GM18861 (cell line): ENCODE data around the gene HM13.
"Not testable (repeated sequence)": the region's sequence is repeated elsewhere in the genome, so short reads cannot be mapped to it uniquely, and the experiment has no call there.

Experiments
- ATAC-seq: cut with Tn5 transposase; IDR thresholded peaks from one replicate; pipeline ENCODE4 v1.9.1; 2021; ENCODE audit not compliant: unreplicated experiment

HM13 gene

DNA sequence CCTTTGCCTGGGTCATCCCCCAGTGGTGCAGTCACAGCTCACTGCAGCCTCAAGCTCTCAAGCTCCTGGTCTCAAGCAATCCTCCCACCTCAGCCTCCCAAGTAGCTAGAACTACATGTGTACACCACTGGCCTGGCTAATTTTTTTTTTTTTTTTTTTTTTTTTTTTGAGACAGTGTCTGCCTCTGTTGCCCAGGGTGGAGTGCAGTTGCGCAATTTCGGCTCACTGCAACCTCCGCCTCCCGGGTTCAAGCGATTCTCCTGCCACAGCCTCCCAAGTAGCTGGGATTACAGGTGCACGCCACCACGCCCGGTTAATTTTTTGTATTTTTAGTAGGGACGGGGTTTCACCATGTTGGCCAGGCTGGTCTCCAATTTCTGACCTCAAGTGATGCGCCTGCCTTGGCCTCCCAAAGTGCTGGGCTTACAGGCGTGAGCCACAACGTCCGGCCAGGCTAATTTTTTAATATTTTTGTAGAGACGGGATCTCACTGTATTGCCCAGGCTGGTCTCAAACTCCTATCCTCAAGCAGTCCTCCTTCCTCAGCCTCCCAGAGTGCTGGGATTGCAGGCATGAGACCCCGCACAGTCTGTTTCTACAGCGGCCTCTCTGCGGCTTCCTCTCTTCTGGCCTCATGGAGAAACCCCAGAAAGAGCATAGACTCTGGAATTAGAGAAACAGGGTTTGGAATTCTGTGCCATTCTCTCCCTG, 65.9 kb downstream of the HM13 start:
- ATAC-seq: not testable (repeated sequence)

DNA sequence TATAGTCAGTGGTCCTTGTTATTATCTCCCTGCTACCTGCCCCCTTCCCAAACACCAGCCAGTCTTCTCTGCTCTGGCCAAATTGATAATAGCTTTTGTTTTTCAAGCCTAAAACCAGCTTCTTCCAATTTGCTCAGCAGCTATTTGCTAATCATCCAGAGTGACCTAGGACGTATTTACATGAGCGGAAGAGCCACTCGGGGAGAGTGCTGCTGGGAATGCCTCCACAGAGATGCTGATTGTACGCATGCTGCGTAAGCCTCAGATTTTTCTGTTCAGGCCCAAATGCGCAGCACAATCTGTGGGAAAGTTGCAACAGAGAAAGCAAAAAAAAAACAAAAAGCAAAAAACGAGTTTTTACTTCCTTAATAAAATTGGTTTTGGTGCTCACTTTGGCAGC, 66.5 kb downstream of the HM13 start:
- no peak for ATAC-seq

DNA sequence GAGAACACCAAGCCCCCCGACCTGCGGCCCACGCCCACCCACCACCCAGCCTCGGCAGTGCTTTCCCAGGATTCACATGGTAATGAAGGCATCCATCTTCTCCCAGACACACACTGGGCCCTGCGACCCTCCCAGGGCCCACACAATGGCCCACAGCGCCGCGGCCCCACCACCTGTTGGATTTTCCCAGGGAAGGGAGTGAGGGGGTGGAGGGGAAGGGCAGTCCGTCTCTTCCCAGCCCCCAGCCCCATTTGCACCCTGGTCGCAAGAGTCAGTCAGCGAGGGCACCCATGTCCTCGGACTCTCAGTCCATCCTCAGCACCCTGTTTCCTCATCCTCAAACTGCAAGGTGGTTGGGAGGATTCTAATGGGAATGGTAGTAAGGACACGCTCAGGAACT, 67.1 kb downstream of the HM13 start:
- no peak for ATAC-seq

DNA sequence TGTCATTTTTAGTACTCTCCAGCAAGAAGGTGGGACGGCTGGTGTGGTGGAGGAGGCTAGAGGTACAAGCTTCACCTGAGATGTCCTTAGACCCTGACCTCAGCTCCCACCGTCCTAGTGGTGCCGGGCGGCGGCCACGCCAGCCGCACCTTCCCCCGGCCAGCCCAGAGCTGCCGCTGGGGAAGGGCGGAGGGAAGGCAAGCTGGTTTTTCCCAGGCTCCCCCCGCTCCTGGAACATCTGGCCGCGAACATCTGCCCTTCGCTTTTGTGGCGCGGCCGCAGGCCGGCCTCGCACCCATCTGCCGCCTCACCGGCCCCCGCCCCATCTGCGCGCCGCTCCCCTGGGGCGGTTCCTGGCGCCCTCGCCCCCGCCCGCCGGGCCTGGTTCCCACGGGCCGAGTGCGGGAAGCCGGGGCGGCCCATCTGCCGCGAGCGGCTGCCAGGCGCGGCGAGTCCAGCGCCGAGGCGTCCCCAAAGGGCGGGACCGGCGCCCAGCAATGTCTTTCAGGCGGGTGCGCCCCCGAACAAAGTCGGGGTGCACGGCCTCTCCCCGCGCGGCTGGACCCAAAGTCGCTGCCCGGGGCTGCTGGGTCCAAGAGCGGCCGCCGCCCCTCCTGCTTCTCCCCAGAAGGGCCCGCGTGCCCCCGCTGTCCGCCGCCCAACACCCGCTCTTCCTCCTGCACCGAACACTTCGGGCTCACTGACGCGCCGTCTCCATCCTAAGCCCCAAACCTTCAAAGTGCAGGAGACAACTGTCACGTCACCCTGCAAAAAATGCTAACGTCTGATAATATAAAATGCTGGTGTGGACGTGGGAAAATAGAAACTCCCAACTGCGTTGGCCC, 73.5 kb downstream of the HM13 start:
- ATAC-seq: no peak

DNA sequence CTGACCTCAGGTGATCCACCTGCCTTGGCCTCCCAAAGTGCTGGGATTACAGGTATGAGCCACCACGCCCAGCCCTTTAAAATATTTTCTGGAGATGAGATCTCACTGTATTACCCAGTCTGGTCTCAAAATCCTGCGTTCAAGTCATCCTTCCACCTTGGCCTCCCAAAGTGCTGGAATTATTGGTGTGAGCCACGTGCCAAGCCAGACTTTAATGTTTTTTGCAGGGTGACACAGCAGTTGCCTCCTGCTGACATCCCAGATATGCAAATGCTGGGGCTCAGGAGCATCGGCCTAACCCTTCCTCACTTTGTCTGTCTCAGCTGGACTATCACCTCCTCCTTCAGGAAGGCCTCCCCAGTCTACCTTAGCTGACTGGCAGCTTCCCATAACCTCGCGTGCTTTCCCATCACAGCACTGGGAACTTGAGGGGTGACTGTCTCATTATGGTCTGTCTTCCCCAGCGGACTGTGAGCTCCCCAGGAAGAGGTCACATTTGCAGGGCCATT, 76.5 kb downstream of the HM13 start:
- no peak for ATAC-seq

DNA sequence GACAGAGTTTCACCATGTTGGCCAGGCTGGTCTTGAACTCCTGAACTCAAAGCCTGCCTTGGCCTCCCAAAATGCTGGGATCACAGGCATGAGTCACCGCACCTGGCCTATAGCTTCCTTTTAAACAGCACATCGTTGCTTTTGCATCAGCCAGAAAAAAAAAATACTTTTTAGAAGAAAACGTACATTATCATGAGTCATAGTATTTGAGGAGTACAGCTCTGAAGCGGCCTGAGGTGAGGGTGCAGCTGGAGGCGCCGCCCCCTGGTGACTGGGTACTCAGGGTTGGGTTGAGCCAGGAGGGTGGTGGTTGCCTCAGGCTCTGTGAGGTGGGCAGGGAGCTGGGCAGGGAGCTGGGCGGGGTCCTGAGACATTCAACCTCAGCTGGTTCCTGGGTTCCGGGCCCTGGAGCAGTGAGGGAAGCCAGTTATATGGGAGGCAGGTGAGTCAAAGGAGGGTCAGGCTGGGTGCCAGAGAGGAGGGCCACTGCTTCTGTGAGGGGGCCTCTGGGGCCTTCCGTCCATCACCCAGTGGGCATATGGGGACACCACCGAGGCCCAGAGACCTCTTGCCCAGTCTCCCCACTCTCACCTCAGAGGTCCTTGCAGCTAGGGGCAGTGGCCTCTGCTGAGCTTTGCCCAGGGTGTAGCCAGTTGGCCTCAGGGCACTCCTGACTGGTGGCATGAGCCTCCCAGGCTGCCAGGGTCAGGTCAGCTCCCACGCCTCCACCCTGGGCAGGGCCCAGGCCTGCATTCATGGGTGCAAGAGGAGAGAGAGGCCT, 79.2 kb downstream of the HM13 start:
- no peak for ATAC-seq

DNA sequence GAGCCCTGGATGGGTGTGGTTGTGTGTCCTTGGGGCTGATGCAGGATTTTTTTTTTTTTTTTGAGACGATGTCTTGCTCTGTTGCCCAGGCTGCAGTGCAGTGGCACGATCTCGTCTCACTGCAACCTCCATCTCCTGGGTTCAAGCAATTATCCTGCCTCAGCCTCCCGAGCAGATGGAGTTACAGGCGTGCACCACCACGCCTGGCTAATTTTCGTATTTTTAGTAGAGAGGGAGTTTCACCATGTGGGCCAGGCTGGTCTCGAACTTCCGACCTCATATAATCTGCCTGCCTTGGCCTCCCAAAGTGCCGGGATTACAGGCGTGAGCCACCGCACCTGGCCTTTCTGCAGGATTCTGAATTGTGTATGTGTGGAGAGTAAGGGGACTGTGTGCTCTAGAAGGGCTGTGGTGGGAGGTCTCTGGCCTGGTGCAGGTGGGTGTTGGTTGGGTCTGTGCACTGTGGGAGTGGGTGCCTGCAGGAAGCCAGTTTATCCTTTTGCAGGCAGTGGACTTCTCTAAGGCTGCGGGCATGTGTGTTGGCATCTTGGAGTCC, 79.8 kb downstream of the HM13 start:
- no peak for ATAC-seq

DNA sequence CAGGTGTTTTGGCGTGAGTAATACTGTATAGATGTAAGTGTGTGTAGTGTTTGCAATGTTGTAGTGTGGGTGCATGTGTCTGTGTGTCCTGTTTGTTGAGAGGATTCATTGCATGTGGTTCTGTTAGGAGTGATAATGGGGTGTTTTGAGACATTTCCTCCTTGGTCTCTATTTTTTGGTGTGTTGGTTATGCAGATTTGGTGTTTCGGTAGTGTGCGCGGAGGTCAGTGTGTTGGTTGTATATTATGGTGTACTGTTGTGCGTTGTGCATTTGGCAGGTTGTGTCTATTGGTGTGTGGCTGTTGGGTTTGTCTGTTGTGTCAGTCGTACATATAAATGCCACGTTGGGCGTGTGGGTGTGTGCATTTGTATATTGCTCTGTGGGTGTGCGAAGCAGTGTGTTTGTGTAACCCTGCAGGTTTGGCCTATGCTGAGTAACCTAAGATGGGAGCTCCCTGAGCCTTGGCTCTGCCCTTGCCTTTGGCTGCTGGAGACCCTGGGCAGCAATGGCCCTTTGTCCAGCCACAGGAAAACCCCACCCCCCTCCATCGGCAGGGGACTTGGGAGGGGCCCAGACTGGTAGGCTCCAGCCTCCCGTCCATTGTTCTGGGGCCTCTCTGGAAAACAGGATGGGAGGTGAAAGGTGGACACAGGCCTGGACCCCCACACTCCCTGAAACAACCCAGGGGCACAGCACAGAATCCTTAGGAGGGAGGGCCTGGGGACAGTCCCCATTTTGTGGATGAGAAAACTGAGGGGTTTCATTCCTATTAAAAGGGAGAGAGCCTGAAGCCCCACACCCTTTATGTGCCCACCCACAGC, 80.5 kb downstream of the HM13 start:
- ATAC-seq: no peak

DNA sequence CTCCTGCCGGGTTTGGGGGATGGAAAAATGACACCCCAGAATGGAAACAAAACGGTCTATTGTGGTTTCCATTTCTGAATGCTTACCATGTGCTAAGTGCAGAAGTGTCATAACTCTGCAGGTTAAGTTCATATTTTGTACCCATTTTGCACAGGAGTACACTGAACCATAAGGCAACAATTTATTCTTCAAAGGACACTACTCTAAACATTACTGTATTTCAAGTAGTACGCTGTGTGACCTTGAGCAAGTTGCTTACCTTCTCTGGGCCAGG, 81.1 kb downstream of the HM13 start:
- ATAC-seq: no peak

DNA sequence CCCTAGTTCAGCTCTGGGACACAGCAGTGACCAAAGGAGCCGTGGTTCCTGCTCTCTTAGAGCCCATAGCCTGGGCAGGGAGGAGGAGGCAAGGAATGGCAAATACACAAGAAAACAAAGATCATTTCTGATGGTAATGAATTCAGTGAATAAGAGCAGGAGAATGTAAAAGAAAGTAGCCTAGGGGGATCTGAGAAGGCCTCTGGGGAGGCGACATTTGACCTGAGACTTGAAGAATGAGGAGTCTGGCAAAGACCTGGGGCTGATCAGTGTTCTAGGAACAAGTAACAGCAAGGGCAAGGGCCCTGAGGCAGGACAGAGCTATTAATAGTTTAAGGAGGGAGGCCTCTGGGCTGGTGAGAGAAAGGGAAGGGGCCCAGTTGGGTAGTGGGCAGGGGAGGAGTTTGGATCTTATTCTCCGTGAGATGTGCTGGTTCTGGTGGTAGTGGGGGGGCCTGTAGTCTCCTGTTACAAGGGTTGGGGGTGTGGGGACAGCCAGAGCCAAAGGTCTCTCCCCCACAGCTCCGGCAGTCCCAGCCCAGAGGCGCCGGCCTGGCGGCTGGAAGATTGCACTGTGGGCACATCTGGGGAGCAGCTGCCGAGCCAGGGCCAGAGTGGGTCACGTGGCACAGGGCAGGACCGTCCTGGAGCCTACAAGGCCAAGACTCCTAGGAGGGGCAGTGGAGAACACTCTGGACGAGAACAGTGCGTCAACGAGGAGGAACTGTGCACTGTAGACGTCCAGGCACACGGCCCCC, 81.6 kb downstream of the HM13 start:
- ATAC-seq: no peak

DNA sequence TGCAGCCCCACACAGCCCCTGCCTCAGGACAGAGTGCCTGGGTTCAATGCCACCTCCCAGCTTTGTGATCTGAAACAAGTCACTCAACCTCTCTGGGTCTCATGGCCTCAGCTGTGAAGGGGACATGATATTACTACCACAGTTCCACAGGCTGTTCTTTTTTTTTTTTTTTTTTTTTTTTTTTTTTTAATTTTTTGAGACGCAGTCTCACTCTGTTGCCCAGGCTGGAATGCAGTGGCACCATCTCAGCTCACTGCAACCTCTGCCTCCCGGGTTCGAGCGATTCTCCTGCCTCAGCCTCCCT, 82.1 kb downstream of the HM13 start:
- ATAC-seq: not testable (repeated sequence)

DNA sequence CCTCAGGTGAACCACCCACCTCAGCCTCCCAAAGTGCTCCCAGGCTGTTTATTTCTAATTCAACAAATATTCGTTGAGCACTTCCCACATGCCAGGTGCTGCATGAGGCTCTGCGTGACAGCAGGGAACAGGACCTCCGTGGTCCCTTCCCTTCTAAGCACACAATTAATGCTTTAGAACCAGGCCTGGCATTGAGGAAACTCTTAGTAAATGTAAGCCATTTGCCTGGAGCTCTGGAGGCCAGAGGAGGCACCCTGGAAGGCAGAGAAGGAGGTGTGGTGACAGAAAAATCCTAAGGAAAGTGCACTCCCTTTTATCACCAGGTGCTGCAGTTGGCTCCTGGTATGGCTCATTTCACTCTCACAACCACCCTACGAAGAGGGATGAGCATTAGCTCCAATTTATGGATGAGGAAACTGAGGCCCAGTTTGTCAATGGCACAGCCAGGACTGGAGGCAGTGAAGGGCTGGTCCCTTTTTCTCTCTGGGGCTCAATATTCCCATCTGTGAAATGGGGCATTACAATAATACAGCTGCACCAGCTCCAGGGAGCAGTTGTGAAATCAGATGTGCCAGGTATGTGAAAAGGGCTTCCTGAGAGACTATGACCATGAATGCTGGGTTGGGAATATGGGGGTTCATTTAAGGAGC, 82.7 kb downstream of the HM13 start:
- no peak for ATAC-seq

DNA sequence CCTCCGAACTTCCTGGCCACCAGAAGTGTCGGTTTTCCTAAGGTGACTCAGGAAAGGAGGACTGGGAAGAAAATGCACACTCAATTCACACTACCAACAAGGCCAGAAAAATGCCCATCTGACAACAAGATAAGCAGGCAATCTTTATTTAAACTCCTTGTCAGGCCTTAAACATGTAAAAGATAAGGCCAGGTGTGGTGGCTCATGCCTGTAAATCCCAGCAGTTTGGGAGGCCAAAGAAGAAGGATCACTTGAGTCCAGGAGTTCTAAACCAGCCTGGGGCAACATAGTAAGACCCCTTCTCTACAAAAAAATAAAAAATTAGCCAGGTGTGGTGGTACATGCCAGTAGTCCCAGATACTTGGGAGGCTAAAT, 83.2 kb downstream of the HM13 start:
- ATAC-seq: no peak

DNA sequence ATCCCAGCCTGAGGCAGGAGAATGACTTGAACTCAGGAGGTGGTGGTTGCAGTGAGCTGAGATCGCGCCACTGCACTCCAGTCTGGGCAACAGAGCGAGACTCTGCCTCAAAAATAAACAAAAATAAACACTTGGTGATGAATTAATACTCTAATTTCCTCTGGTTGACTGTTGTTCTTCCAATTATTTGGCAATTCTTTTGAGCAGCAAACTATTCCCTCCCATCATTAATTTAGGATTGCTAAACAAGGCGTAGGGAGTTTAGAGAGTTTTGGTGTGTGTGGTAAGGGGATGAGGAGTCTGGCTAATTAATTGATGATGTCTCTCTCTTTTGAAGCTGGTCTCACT, 88.2 kb downstream of the HM13 start:
- no peak for ATAC-seq

DNA sequence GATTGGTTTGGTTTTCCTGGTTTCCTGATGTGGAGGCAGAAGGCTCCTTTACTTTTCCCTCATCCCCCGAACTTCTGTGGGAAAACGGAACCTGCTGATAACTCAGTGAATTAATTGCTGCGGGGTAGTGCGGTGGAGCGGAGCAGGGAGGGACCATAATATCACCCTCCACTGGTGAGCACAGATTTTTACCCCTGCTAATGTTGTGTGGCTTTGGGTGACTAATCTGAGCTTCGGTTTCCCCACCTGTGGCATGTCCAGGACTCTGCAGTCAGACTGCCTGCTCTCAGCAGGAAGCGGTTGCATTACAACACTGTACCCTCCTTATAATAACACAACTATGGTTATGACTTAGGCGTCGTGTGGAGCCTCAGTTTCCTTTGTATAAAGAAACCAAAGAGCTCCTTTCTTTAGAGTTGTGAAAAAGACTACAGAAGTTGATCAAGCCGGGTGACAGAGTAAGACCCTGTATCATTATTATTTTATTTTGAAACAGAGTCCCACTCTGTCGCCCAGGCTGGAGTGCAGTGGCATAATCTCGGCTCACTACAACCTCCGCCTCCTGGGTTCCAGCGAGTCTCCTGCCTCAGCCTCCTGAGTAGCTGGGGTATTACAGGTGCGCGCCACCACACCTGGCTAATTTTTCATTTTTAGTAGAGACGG, 88.7 kb downstream of the HM13 start:
- ATAC-seq: peak; percentile 67

DNA sequence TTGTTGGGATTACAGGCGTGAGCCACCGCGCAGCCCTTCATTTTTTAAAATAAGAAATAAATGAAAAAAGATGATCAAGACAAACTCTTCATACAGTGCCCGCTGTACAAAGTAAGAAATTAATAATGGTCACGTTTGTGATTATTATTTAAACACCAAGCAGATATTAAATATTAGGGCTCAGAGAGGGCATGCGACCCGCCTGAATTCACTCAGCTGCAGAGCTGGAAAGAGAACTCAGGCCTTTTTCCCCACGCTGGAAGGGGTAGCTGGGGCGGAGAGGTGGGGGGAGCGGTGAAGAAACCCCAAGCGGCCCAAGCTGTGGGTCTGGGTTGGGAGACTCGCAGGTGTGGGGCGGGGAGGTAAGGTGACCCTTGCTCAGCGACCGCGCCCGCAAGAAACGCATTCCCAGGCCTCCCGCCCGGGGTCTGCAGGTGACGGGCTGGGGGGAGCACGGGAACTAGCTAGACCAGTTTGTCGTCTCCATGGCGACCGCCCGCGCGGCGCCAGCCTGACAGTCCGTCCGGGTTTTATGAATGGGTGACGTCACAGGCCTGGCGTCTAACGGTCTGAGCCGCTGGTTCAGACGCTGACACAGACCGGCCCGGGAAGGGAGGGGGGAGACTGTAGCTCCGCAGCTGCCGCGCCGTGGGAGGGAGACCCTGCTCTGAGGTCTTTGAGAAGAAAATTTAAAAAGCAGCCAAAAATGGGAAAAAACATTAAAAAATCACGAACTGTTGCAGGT, 89.8 kb downstream of the HM13 start:
- ATAC-seq: peak; percentile 36

DNA sequence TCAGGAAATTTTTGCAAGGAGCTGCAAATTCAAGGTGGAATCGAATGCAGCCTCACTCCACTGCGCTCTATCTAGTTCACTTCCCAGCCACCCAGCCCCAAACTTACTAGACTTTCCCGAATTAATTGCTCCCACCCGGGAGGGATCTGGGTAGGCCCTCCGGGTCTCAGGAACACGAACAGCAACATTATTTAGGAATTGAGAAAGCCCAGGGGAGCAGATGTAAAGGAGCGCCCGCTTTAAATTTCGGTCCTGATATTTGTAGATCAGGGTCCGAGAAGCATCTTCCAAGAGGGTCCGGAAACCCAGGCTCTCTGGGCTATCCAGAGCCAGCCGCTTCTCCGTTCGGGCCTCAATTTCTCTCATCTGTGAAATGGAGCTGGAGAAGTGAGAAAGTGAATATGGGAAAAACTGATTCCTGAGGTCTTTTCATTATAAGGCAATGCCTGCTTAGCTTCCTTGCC, 90.4 kb downstream of the HM13 start:
- ATAC-seq: no peak
